Right lung (tissue), 5 donors: ENCODE results near the gene PTPRD. TPM values are rescaled to one million over a fixed set of nuclear protein-coding genes. Genes with fewer than 3 reads are reported as not detected.
"Not testable (repeated sequence)": the region's sequence is repeated elsewhere in the genome, so short reads cannot be mapped to it uniquely, and the experiment has no call there.

Source experiments
- DNase-seq, 2 donors: peaks; one replicate each; pipeline ENCODE4 v3.0.0-alpha.2; 2013
- polyA plus RNA-seq, 5 donors: library from polyadenylated mRNA; unstranded; fragments of 120-200 nt; gene quantifications; one replicate each; pipeline versions ENCODE4 v1.2.1 to v1.2.3, GENCODE V29; 2013; ENCODE audit warnings: inconsistent platforms in 1 of 5, low replicate concordance in 1 of 5; ENCODE audit not compliant: insufficient read length in 5 of 5, insufficient read depth in 1 of 5

PTPRD gene
- polyA plus RNA-seq, 5 donors = 117 to 156 (median 130) TPM

DNA sequence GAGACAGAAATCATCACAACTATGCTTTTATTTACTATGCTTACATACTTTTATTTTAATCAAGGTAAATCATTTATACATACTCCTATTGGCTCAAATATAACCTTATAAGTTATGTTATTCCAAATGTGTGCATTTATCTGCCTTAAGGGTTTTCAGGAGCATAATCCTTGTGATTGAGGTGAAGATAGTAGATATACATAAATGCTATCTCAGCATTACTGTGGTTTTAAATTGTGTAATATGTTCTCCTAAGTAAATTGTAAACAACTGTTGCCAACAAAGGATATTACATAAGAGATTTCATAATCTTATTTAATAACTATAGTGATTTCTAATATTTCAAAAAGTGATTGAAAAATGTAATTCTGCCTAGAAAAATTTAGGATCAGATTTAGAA is 1438.4 kb downstream of the PTPRD start:
- DNase-seq = no peak

DNA sequence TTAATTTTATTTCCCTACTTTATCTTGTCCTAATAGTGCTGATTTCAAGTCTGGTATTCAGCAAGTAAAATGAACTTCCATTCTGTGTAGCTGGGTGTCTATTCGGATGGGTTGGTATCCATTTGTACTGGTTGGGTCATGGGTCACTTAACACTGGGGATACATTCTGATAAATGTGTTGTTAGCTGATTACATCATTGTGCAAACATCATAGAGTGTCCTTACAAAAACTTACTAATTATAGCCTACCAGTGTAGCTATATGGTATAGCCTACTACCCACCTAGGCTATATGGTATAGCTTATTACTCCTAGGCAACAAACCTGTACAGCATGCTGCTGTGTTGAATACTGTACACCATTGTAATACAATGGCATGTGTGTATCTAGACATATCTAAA is 1439.5 kb downstream of the PTPRD start:
- DNase-seq = no peak

DNA sequence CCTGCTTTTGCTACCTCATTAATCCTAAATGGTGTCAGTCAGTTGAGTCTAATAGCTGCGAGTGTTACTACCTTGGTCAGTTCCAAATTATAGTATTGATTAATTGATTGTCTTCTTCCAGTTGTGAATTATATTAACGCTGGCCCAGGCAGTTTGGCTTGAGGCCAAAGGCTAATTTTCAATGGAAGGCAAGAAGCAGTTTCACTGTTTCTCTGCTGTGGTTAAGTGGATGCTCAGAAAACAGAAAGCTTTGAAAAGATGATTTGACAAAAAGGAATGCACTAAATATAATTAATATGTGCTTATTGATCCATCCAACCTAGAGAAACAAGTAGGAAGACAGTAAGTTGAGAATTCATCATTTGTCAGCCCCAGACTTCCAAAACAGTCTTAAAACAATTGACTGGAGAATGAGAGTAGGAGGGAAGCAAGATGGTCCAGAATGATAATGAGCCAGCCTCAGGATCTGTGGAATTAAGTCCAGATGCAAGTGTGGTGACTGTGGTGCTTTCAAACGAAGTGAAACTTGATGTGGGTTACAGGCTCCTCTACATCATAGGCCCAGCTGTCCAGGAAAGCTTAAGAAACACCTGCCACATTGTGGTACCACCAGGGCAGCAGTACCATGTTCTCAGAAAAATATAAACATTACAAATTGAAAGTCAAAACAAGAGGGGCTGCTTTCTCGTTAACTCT is 1442.2 kb downstream of the PTPRD start:
- DNase-seq = no peak

DNA sequence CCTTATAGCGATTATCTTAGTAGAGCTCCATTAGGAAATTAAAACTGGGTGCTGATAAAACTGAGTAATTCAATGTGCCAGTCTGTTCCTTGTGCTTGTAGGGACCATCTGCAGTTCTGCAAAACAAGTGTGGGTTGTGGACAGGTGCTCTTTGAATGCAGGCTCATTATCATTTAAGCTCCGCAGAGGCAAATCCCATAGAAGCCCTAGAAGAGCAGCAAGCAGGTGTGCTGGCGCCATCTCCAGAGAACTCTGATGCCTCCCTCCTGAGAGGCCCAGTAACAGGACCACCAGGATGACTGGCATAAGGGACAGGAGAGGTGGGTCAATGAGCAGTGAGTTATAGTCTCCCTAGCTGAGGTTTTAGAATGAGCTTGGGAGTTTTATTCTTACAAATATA is 1470.8 kb downstream of the PTPRD start:
- DNase-seq = no peak

DNA sequence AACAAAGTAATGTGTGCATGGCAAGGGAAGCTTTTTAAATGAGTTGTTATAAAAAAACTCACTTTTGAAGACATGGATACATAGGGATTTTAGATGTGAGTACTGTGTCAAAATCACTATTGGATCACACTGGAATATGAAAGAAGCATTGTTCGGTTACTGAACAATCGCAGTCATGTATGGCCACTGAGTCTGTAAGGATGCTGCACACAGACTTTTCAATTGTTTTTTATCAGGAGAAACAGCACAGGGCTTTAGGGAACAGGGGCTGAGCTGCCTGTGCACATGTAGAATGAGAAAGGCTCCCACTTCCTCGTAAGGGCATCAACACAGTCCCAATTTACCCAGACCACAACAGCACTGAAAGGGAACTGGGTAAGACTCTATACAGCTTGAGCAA is 1479.3 kb downstream of the PTPRD start:
- no peak for DNase-seq

DNA sequence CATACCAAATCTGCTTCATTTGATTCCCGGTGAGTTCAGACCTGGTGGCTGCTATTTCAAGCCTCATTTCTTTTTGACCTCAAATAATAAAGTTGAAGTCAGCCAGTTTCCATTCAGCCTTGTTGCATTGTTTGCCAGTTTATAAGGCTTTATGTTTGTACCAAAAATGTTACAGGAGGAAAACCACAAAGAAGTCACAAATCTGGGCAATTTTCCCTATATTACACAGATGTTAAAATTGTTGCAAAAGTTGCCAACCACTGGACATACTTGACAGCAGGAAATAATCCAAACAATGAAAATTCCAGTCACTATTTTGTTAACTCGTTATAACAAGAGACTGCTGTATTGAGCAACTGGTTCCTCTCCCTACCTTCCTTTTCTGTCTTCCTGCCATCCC is 1488.2 kb downstream of the PTPRD start:
- DNase-seq = no peak

DNA sequence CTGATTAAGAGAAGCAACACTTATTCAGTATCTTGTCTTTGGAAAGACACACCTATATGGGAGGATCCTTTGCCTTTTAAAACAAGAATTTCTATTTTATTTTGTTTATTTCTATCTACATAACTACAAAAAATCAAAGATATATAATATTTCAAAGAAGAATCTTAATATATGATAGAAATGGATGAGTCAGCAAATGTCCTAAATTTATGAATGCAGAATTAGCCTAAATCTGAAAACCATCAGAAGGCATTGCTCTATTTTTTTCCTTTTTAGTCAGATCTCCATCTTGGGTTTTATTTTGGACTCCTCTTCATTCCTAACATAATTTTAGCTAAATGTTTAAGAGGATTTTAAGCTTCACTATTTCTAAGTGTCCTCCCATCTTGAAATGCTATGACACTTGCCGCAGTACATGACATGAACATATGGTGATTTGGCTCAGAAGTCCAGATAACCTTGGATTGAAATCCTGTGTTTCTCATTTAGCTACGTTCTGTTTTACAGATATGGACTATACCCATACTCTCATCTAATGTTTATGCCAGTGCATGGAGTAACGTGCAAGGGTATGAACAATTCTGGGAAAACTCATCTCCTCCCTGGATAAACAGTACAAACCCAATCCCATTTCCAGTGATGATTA is 1490.4 kb downstream of the PTPRD start:
- DNase-seq = no peak

DNA sequence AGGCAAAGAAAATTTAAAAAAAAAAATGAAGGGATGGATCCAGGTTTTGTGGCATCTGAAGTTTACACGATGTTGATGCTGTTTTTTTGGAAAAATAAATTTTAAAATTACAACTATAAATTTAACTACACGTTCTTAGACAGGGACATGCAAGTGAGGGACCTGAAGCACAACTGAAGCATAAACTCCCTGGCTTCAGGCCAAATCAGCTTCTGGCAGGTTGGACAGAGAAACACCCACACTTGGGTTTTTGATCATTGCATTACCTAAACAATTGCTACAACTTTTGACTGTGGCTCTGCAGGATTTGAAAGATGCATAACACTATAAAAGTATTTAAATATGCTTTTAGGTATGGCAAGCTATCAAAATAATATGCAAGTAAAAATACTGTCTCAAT is 1494.9 kb downstream of the PTPRD start:
- DNase-seq = no peak

DNA sequence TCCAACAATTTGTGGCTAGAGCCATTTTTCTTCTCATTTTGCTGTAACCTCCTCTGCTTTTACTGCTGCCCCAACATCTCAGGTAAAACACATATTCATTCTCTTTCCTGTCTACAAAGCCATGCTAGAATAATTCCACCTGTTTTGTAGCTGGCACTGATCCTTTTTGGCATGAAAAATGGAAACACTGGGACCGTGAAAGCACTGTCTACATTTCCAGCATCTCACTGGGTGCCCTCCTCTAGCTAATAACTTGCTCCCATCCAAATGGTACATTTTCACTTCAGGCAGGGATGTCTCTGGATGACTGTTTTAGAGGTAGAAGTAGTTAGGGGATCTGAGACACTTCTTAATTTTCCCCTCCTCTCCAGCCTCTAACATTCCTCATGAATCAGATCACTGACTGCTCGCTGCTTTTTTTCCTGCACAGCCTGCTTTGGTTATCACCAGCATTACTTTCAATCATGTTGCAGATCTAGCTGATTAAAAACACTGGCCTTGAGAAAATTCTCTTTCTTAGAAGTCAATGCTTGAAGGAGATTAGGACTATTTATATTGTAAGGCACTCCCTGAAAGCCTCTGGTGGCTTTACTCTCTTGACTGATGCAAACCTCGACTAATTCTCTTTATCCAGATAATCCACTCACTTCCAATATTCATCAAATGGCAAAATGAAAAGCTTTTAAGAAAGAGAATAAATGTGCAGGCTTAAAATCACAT is 1500.6 kb downstream of the PTPRD start:
- no peak for DNase-seq

DNA sequence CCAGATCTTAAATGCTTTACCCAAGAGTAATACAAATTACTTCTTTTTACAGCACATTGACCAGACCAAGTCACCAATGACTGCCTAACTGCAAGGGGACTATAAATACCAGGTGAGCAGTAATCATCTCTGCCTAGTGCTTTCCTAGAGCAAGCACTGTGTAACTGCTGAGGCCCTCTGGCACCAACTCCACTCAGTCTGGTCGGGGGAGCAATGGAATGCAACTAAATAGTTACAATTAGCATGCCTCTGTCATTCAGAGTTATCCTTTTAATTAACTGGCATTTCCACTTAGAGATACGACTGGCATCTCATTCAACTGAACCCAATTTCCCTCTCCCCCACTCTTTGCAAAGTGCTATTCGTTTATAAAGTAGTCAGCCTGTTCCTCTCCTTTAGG is 1504.2 kb downstream of the PTPRD start:
- no peak for DNase-seq

DNA sequence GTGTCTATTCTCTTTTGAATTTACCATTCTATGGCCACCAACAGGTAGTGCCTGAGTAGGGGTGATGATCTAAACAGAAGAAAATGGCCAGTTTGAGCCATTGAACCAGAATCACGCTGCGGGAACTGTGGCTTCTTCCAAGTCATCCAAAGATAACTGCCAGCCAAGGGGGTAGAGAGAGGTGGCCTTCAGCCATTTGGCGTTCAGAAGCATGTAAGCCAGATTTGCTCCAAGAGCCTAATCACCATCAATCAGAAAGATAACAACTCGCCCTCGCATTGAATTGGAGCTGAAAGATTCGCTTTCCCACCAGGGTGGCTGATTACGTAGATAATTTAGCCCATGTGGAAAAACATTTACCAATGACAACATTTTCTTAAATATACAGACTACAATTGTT is 1510.5 kb downstream of the PTPRD start:
- no peak for DNase-seq

DNA sequence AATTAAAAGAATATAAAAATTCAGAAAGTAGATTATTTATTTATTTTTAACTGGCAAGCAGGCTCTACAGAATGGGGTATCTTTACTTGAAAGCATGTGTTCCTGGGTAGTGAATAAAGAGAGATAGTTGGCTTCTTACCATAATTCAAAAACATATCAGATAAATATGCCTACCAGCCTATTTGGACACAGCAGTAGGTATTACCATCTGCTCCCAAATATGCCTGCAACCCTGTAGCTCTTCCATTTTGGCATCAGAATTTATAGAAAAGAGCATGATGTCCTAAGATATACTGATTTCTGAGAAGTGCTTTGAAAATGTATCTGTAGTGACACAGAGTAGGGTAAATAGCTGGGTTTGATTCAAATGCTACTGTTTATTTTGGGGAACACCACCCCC is 1512.7 kb downstream of the PTPRD start:
- no peak for DNase-seq

DNA sequence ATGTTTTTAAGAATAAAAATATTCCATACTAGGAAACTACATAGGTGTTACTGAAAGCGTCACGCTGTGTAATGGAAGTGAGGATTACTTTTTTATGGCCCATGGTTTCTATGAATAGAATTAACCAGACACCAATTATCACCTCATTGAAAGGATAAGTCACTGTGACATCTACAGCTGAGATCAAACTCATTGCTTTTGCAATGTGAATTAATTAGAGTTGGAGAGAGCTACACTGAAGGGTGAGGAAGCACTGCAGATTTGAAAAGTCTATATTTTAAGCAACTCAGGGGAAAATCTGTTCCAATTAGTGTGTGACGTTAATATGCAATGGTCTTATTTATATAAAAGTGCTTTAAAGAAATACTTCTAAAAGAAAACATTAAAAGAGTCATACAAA is 1513.2 kb downstream of the PTPRD start:
- no peak for DNase-seq

DNA sequence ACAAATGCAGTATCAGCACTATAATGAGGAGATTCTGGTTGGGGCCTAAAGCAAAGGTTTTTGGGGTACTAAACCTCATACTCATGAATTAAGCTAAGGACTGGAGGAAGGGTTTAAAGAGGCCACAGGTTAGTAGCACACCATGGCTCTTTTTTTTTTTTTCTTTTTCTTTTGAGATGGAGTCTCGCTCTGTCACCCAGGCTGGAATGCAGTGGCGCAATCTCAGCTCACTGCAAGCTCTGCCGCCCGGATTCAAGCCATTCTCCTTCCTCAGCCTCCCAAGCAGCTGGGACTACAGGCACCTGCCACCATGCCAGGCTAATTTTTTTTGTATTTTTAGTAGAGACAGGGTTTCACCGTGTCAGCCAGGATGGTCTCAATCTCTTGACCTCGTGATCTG is 1515.5 kb downstream of the PTPRD start:
- DNase-seq = not testable (repeated sequence)

DNA sequence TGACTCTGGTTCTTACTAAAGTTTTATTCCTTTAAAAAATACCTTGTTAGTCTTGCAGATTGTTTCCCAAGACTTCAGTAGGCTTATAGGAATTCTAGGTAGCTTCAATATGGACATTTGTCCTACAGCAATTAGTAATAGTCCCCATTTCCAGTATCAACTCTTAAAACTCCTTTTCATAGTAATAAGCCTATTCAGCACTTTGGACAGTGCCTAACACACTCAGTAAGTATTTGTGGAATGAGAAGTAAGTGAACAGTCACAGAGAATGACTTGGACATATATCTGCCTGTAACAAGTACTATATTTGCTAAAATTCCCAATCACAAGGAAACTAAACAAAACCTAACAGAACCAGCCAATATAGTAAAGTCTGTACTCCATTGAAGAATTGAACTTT is 1521.4 kb downstream of the PTPRD start:
- DNase-seq = no peak

DNA sequence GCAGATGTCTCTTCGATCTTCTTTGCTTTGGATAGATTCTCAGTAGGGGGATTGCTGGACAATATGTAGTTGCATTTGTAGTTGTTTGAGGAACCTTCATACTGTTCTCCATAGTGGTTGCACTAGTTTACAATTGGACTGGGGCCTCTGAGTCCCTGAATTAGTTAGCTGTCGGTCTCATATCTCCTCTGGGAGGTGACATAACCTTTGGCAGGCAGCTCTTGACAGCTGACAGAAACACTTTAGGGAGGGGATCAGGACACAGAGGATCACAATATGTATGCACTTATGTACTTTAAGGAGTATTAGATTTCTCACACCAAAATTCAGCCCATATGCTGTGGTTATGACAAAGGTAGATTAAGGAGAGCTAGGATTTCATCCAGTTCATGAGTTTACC is 1533.3 kb downstream of the PTPRD start:
- no peak for DNase-seq

DNA sequence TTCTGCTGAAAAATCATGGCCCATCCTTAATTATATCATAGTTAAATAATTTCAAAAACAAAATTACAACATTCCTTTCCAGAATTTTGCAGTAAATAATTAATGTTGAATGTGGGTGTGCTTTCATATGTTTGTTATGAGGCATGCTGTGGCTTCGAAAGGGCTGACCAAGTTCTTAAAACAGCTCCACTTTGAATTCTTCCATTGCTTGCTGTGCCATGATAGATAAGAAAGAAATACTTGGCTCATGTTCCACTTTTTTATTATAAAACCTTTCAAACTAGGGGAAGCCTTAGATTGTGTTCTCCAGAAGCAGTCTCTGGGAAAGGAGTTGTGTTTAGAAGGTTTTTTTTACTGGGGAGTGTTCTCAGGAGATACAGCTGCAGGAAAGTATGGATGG is 1534.5 kb downstream of the PTPRD start:
- no peak for DNase-seq

DNA sequence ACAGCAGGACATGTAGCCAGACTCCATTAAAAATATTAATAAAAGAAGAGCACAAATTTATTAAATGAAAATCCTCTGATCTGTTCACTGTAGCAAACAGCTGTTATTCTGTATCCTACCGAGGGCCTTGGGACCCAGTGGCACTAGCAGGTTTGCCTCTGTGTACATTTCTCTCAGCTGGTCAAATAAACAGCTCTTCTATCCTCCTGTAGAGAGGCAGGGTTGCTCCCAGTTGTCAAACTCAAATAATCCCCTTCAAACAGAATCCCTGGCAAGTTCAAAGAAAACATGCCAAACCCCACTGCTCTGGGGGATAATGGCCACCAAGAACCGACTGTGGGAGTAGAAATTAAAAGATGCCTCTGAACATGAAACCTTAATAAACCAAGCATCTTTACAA is 1551.2 kb downstream of the PTPRD start:
- DNase-seq = no peak

DNA sequence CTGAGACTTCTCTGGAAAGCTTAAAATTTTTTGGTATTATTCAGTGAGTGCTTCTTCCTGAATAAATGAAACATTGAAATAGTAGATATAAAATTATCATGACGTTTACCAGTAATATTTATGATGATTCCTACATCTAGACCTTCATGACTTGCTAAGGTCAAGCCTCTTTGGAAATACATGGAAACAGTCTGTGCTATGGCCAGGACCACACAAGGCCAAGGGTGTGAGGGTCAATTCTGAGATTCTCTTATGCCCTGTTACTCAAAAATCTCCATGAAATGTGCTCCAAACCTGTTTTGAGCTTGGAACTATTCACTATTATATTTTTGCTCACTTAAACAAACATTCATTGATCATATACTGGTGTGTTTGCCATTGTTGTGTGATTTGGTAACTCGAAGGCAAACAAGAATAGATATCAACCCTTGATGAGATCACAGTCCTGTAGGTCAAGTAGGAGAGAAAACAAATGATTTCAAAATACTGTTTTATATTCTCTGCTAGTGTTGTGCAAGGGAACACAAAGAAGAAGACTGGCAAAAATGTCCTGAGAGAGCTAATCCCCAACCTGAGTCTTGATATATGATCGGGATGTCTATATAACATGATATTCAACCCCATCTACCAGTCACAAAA is 1558.3 kb downstream of the PTPRD start:
- no peak for DNase-seq

DNA sequence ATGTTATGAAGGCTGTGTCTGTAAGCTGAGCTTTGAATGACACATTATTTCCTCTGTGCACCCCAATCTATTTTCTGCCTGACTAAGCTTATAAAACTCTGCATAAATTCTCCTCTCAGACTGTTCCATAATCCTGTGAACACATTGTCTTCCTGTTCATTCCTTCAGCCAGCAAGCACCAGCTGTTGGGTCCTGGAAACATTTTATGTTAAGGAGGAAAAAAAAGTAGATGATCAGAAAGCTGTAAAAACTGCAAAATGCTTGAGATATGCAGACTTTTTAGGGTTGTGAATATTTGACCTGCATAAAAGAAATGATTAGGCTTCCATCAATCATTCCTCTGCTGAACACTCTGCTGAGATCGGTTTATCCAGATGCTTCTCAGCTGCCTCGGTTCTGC is 1567.2 kb downstream of the PTPRD start:
- peak; percentile 17 to 24 for DNase-seq

DNA sequence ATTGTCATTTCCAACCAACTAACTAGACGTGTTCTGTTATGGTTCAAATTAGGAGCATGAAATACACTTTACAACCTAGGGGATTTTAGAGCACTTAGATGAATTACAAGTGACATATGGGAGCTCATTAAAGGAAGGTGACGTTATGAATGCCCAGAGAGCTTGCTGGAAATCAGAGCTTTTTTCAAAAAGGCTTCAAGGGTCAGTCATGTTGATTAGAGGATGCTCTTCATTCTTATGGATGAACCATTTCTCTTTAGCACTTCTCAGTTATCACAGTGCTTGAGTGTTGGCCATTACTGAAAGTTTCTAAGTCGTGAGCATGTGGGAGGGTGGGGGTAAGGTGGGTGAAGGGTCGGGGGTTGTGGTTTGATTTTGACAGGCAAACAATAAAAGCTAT is 1567.7 kb downstream of the PTPRD start:
- no peak for DNase-seq

DNA sequence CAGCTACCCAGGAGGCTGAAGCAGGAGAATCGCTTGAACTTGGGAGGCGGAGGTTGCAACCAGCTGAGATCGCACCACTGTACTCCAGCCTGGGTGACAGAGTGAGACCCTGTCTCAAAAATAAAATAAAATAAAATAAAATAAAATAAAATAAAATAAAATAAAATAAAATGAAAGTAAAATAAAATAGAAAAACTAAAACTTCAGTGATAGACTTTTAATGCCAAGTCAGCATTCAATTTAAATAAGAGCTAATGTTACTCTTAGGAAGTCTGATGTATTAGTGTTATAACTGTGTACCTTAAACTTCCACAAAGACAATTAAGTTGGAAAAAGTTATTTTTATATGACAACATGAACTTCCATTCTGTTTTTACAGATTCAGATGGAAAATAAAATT is 1569.0 kb downstream of the PTPRD start:
- DNase-seq = not testable (repeated sequence)

DNA sequence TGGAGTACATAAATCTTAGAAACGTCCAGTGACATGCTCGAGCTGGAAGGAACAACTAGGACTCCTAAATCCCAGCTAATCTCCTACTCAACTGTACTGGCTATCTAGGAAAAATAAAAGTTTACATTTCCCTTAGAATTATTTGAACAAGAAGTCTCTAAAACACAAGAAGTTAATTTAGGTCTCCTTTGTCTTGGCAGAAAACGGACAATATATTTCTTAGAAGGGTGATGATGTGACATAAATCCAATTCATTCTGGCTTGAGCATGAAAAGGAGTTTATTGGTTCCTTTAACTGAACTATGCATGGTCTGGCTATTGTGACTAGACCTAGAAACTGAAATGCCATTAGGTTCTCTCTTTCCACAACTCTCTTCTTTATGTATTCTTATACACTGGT is 1571.0 kb downstream of the PTPRD start:
- no peak for DNase-seq
